GM21423 (cell line): ENCODE data around the gene ENTREP3.
"Not testable (repeated sequence)": the region's sequence is repeated elsewhere in the genome, so short reads cannot be mapped to it uniquely, and the experiment has no call there.

ENCODE experiments used
- ATAC-seq: cut with Tn5 transposase; IDR thresholded peaks from one replicate; pipeline ENCODE4 v1.9.1; 2021; ENCODE audit warnings: mild to moderate bottlenecking, moderate library complexity; ENCODE audit not compliant: unreplicated experiment

The ENTREP3 gene

GRCh38 chr1:155226188-155226909 lies 28.9 kb downstream of the ENTREP3 start:
- no peak for ATAC-seq

- ATAC-seq, result not testable (repeated sequence)
These were observed 29.9 kb downstream of the ENTREP3 start for GRCh38 chr1:155225404-155225759.

GRCh38 chr1:155223047-155223446 lies 32.2 kb downstream of the ENTREP3 start:
- no peak for ATAC-seq

GRCh38 chr1:155220211-155220965 lies 34.9 kb downstream of the ENTREP3 start:
- not testable (repeated sequence) for ATAC-seq

GRCh38 chr1:155219592-155220031 lies 35.7 kb downstream of the ENTREP3 start:
- ATAC-seq, result no peak

GRCh38 chr1:155218854-155219591 lies 36.3 kb downstream of the ENTREP3 start:
- ATAC-seq, result no peak

- ATAC-seq, result not testable (repeated sequence)
These were observed 40.6 kb downstream of the ENTREP3 start for GRCh38 chr1:155214702-155215101.

- ATAC-seq, result not testable (repeated sequence)
These were observed 43.2 kb downstream of the ENTREP3 start for GRCh38 chr1:155212051-155212440.

- not testable (repeated sequence) for ATAC-seq
These were observed 43.8 kb downstream of the ENTREP3 start for GRCh38 chr1:155211381-155212050.

GRCh38 chr1:155210314-155211104 lies 44.8 kb downstream of the ENTREP3 start:
- no peak for ATAC-seq

GRCh38 chr1:155209312-155209721 lies 46.0 kb downstream of the ENTREP3 start:
- no peak for ATAC-seq

- ATAC-seq, result peak; percentile 73
These were observed 46.6 kb downstream of the ENTREP3 start, which contains the start of gene MTX1 for GRCh38 chr1:155208541-155209311. Gene MTX1, plus strand, starts transcription at chr1:155208695. Its CDS starts 110 bp downstream, at chr1:155208805.

GRCh38 chr1:155207806-155208540 lies 47.3 kb downstream of the ENTREP3 start, which contains the start of gene THBS3:
Gene THBS3, minus strand, starts transcription at chr1:155207897. Its CDS starts 21 bp downstream, at chr1:155207876.
- ATAC-seq, result no peak

GRCh38 chr1:155206891-155207805 lies 48.1 kb downstream of the ENTREP3 start:
- ATAC-seq, result no peak

GRCh38 chr1:155205969-155206593 lies 49.2 kb downstream of the ENTREP3 start:
- ATAC-seq, result no peak

GRCh38 chr1:155205035-155205434 lies 50.2 kb downstream of the ENTREP3 start:
- ATAC-seq, result no peak
